Endodermal cell (in vitro differentiated cells): ENCODE measurements around the gene IRF2BP2. TPM values are rescaled to one million over a fixed set of nuclear protein-coding genes. Genes with fewer than 3 reads are reported as not detected.

ENCODE experiments used
- DNase-seq: peaks from one replicate; pipeline ENCODE4 v3.0.0-alpha.2; 2017
- H3K27ac ChIP-seq: 2 replicates; pipeline ENCODE4 v1.5.1; 2013; ENCODE audit warnings: mild to moderate bottlenecking, low read depth, low read length, moderate library complexity
- H3K27me3 ChIP-seq: 2 replicates; pipeline ENCODE4 v1.6.1; 2013; ENCODE audit warnings: mild to moderate bottlenecking, low read length, moderate library complexity; ENCODE audit not compliant: insufficient read depth, control insufficient read depth, poor library complexity, severe bottlenecking
- H3K36me3 ChIP-seq: 2 replicates; pipeline ENCODE4 v1.7.0; 2013; ENCODE audit warnings: mild to moderate bottlenecking, low read length, moderate library complexity; ENCODE audit not compliant: control insufficient read depth, insufficient read depth
- H3K4me1 ChIP-seq: one replicate; pipeline ENCODE4 v1.7.0; 2013; ENCODE audit warnings: low read length; ENCODE audit not compliant: control insufficient read depth, insufficient read depth
- H3K4me3 ChIP-seq: 2 replicates; pipeline ENCODE4 v1.5.1; 2013; ENCODE audit warnings: mild to moderate bottlenecking, low read length, moderate library complexity
- H3K9ac ChIP-seq: 2 replicates; pipeline ENCODE4 v1.6.1; 2013; ENCODE audit warnings: mild to moderate bottlenecking, low read length, moderate library complexity; ENCODE audit not compliant: poor library complexity, severe bottlenecking; ENCODE audit errors: extremely low read depth
- H3K9me3 ChIP-seq: 2 replicates; pipeline ENCODE4 v1.6.1; 2013; ENCODE audit warnings: mild to moderate bottlenecking, low read length, moderate library complexity; ENCODE audit not compliant: control insufficient read depth
- H3K27ac Mint-ChIP-seq: 2 replicates; pipeline ENCODE4 v1.8.0; 2020; ENCODE audit warnings: mixed read lengths
- H3K27me3 Mint-ChIP-seq: 2 replicates; pipeline ENCODE4 v1.8.0; 2021; ENCODE audit warnings: mild to moderate bottlenecking, mixed read lengths; ENCODE audit not compliant: insufficient read depth
- H3K36me3 Mint-ChIP-seq: 2 replicates; pipeline ENCODE4 v1.8.0; 2020; ENCODE audit warnings: low read depth, mixed read lengths
- H3K4me1 Mint-ChIP-seq: 2 replicates; pipeline ENCODE4 v1.8.0; 2020; ENCODE audit warnings: mixed read lengths
- H3K4me3 Mint-ChIP-seq: 2 replicates; pipeline ENCODE4 v1.8.0; 2020; ENCODE audit warnings: mild to moderate bottlenecking, moderate library complexity, mixed read lengths
- H3K9me3 Mint-ChIP-seq: 2 replicates; pipeline ENCODE4 v1.8.0; 2020; ENCODE audit warnings: mild to moderate bottlenecking, mixed read lengths
- CTCF ChIP-seq: fragments of 200-600 bp; sonication (generic); conservative IDR thresholded peaks from 2 replicates; pipeline ENCODE4 v1.5.0; 2021; ENCODE audit warnings: antibody characterized with exemption, mild to moderate bottlenecking
- WGBS, 2 experiments: methylation state at CpG; one replicate each; pipeline versions ENCODE4 v1.1.5 to v1.1.7; 2013; ENCODE audit warnings: missing lambda C conversion rate in 2 of 2, mixed read lengths in 1 of 2; ENCODE audit not compliant: insufficient coverage in 1 of 2, insufficient read length in 1 of 2; 5-methylcytosine and 5-hydroxymethylcytosine counted together
- total RNA-seq, 2 donors: library from RNA; stranded (reverse); fragmentation: NEBNext Ultra II Directional in 1 of 2; extraction: Animal tissue kit (Norgen Biotek cat#: 25700) in 1 of 2; gene quantifications; 2 replicates in 1 of 2; 3 replicates in 1 of 2; pipeline ENCODE4 v1.2.1, GENCODE V29; 2021

IRF2BP2 gene
- total RNA-seq, 2 donors from 2014 or later, result 41.6 to 45.7 TPM

GRCh38 chr1:234634387-234634786, 24.4 kb upstream of the IRF2BP2 start:
- no peaks in the 10 kb centered on the region for H3K36me3 Mint-ChIP-seq

GRCh38 chr1:234633246-234634003, 23.4 kb upstream of the IRF2BP2 start:
- H3K36me3 ChIP-seq, result no peaks in the 10 kb centered on the region
- H3K4me1 ChIP-seq, result peaks cover 6% of the 10 kb centered on the region
- 92 to 93% methylated on average over 5 to 6 of the region's 6 CpGs for WGBS, 2 experiments
- no peaks in the 10 kb centered on the region for H3K27me3 Mint-ChIP-seq
- H3K36me3 Mint-ChIP-seq, result no peaks in the 10 kb centered on the region
- DNase-seq, result no peak
- H3K9me3 Mint-ChIP-seq, result no peaks in the 10 kb centered on the region
- no peak overlapping the region for H3K27ac Mint-ChIP-seq
- H3K4me3 ChIP-seq, result no peak overlapping the region
- peaks cover 9% of the 10 kb centered on the region for H3K4me1 Mint-ChIP-seq
- TF ChIP-seq CTCF, result no peak
- no peak overlapping the region for H3K4me3 Mint-ChIP-seq
- no peaks in the 10 kb centered on the region for H3K9me3 ChIP-seq
- H3K27me3 ChIP-seq, result no peaks in the 10 kb centered on the region
- H3K9ac ChIP-seq, result no peak overlapping the region
- no peak overlapping the region for H3K27ac ChIP-seq

More at GRCh38 chr1:234634387-234634786, 24.4 kb upstream of the IRF2BP2 start:
- Mint-ChIP-seq H3K9me3 (no peaks in the 10 kb centered on the region), H3K4me3 (no peak overlapping the region), H3K27ac (no peak overlapping the region), H3K4me1 (peaks cover 9% of the 10 kb centered on the region), H3K27me3 (no peaks in the 10 kb centered on the region)
- Histone ChIP-seq H3K4me3 (no peak overlapping the region), H3K9me3 (no peaks in the 10 kb centered on the region), H3K36me3 (no peaks in the 10 kb centered on the region), H3K4me1 (peaks cover 4% of the 10 kb centered on the region), H3K27ac (no peak overlapping the region), H3K27me3 (no peaks in the 10 kb centered on the region), H3K9ac (no peak overlapping the region)
- no peak for TF ChIP-seq CTCF
- no peak for DNase-seq
- WGBS, 2 experiments, result 94 to 100% methylated on average over 7 of the region's 7 CpGs

GRCh38 chr1:234632225-234632624, 22.2 kb upstream of the IRF2BP2 start:
- Mint-ChIP-seq H3K27me3 (no peaks in the 10 kb centered on the region), H3K9me3 (no peaks in the 10 kb centered on the region), H3K27ac (no peak overlapping the region), H3K4me3 (no peak overlapping the region), H3K4me1 (peaks cover 9% of the 10 kb centered on the region), H3K36me3 (no peaks in the 10 kb centered on the region)
- no peaks in the 10 kb centered on the region for H3K36me3 ChIP-seq
- H3K27ac ChIP-seq, result no peak overlapping the region
- peak overlapping the region; percentile 44 for H3K4me3 ChIP-seq
- H3K27me3 ChIP-seq, result no peaks in the 10 kb centered on the region
- H3K9ac ChIP-seq, result no peak overlapping the region
- no peaks in the 10 kb centered on the region for H3K9me3 ChIP-seq
- H3K4me1 ChIP-seq, result peaks cover 6% of the 10 kb centered on the region
- no peak for DNase-seq
- TF ChIP-seq CTCF, result no peak
